ENCODE data around the gene B4GALNT1. TPM values are rescaled to one million over a fixed set of nuclear protein-coding genes. Genes with fewer than 3 reads are reported as not detected.

B4GALNT1 gene
- total and polyA plus RNA-seq, 4 donors, result 0.11 to 0.30 (median 0.25) TPM; not detected in 1

GRCh38 chr12:57579011-57579410 is 54.0 kb downstream of the B4GALNT1 start:
- Histone ChIP-seq H3K9ac (ENCODE audit: low read depth in 1 of 2, low read length in 2 of 2) (no peak overlapping the region), H3K36me3 (ENCODE audit: control insufficient read depth in 4 of 4, insufficient read depth in 3 of 4, low read depth in 1 of 4, low read length in 3 of 4) (no peaks in the 10 kb centered on the region), H3K4me3 (ENCODE audit: low read depth in 1 of 3, low read length in 3 of 3) (no peak overlapping the region), H3K9me3 (ENCODE audit: control insufficient read depth in 4 of 4, low read length in 3 of 4) (no peaks in the 10 kb centered on the region), H3K4me1 (ENCODE audit: control insufficient read depth in 4 of 4, insufficient read depth in 4 of 4, low read length in 3 of 4) (peaks cover 0 to 2% (median 0%) of the 10 kb centered on the region in 4 donors), H3K27ac (ENCODE audit: low read depth in 1 of 2, low read length in 2 of 2) (no peak overlapping the region), H3K27me3 (ENCODE audit: control insufficient read depth in 4 of 4, insufficient read depth in 4 of 4, low read length in 3 of 4) (no peaks in the 10 kb centered on the region)
- TF ChIP-seq RAD21 (IDR thresholded peaks at IDR 0.05), result no peak
- no peak for TF ChIP-seq FOXA1 (IDR thresholded peaks at IDR 0.05)
- TF ChIP-seq ATF3 (IDR thresholded peaks at IDR 0.05), result no peak
- DNase-seq (ENCODE audit: low spot score), result no peak
- 89% methylated on average over 2 of the region's 2 CpGs for WGBS

GRCh38 chr12:57577981-57578758 is 54.8 kb downstream of the B4GALNT1 start:
- Histone ChIP-seq H3K36me3 (ENCODE audit: control insufficient read depth in 4 of 4, insufficient read depth in 3 of 4, low read depth in 1 of 4, low read length in 3 of 4) (no peaks in the 10 kb centered on the region), H3K4me3 (ENCODE audit: low read depth in 1 of 3, low read length in 3 of 3) (no peak overlapping the region), H3K9ac (ENCODE audit: low read depth in 1 of 2, low read length in 2 of 2) (no peak overlapping the region), H3K27me3 (ENCODE audit: control insufficient read depth in 4 of 4, insufficient read depth in 4 of 4, low read length in 3 of 4) (no peaks in the 10 kb centered on the region), H3K9me3 (ENCODE audit: control insufficient read depth in 4 of 4, low read length in 3 of 4) (no peaks in the 10 kb centered on the region), H3K4me1 (ENCODE audit: control insufficient read depth in 4 of 4, insufficient read depth in 4 of 4, low read length in 3 of 4) (peaks cover 0 to under 1% (median 0%) of the 10 kb centered on the region in 4 donors), H3K27ac (ENCODE audit: low read depth in 1 of 2, low read length in 2 of 2) (no peak overlapping the region)
- TF ChIP-seq RXRA (IDR thresholded peaks at IDR 0.05) (no peak), ZBTB33 (IDR thresholded peaks at IDR 0.05) (no peak), HNF4G (IDR thresholded peaks at IDR 0.05) (no peak), YY1 (IDR thresholded peaks at IDR 0.05) (no peak), CTCF (IDR thresholded peaks at IDR 0.05; ENCODE audit: low read depth, low read length, missing input control) (no peak), NR2F2 (IDR thresholded peaks at IDR 0.05) (no peak), JUND (IDR thresholded peaks at IDR 0.05) (no peak), RAD21 (IDR thresholded peaks at IDR 0.05) (no peak), SP1 (IDR thresholded peaks at IDR 0.05) (no peak), MAX (IDR thresholded peaks at IDR 0.05) (no peak), FOXA1 (IDR thresholded peaks at IDR 0.05) (no peak), HNF4A (conservative IDR thresholded peaks at IDR 0.05) (no peak)
- no peak for DNase-seq (ENCODE audit: low spot score)
- WGBS, result 87% methylated on average over 12 of the region's 12 CpGs

GRCh38 chr12:57576613-57577160 is 56.3 kb downstream of the B4GALNT1 start:
- no peak for DNase-seq (ENCODE audit: low spot score)

More at GRCh38 chr12:57576613-57577160, 56.3 kb downstream of the B4GALNT1 start:
- Histone ChIP-seq H3K27ac (ENCODE audit: low read depth in 1 of 2, low read length in 2 of 2) (no peak overlapping the region), H3K4me1 (ENCODE audit: control insufficient read depth in 4 of 4, insufficient read depth in 4 of 4, low read length in 3 of 4) (no peaks in the 10 kb centered on the region), H3K36me3 (ENCODE audit: control insufficient read depth in 4 of 4, insufficient read depth in 3 of 4, low read depth in 1 of 4, low read length in 3 of 4) (no peaks in the 10 kb centered on the region), H3K4me3 (ENCODE audit: low read depth in 1 of 3, low read length in 3 of 3) (no peak overlapping the region), H3K27me3 (ENCODE audit: control insufficient read depth in 4 of 4, insufficient read depth in 4 of 4, low read length in 3 of 4) (peaks cover 0 to 4% (median 0%) of the 10 kb centered on the region in 4 donors), H3K9me3 (ENCODE audit: control insufficient read depth in 4 of 4, low read length in 3 of 4) (no peaks in the 10 kb centered on the region), H3K9ac (ENCODE audit: low read depth in 1 of 2, low read length in 2 of 2) (no peak overlapping the region)
- 89% methylated on average over 9 of the region's 9 CpGs for WGBS
- TF ChIP-seq FOXA1 (IDR thresholded peaks at IDR 0.05) (no peak), SP1 (IDR thresholded peaks at IDR 0.05) (no peak), RAD21 (IDR thresholded peaks at IDR 0.05) (no peak)

Other genes with a start within 250 kb of the B4GALNT1 start
- 10 to 100 TPM in 1 of 2 donors, 1 to 10 TPM in 1; 7.4 to 28.9 TPM for gene R3HDM2, start 202.2 kb downstream of the B4GALNT1 start, total RNA-seq
- gene R3HDM2, start 202.2 kb downstream of the B4GALNT1 start, polyA plus RNA-seq, result 10 to 100 TPM; 11.2 to 19.0 TPM
- gene INHBC, start 198.4 kb downstream of the B4GALNT1 start, total RNA-seq, result 100 to 1,000 TPM in 1 of 2 donors, 1 to 10 TPM in 1; 2.8 to 102 TPM
- gene INHBC, start 198.4 kb downstream of the B4GALNT1 start, polyA plus RNA-seq, result 100 to 1,000 TPM in 1 of 2 donors, 10 to 100 TPM in 1; 71.0 to 134 TPM
- 100 to 1,000 TPM in 1 of 2 donors, 10 to 100 TPM in 1; 17.6 to 181 TPM for gene INHBE, start 177.9 kb downstream of the B4GALNT1 start, total RNA-seq
- gene INHBE, start 177.9 kb downstream of the B4GALNT1 start, polyA plus RNA-seq, result 100 to 1,000 TPM in 1 of 2 donors, 10 to 100 TPM in 1; 82.5 to 137 TPM
- under 1 TPM; 0.09 to 0.25 TPM for gene GLI1, start 173.4 kb downstream of the B4GALNT1 start, total RNA-seq
- gene GLI1, start 173.4 kb downstream of the B4GALNT1 start, polyA plus RNA-seq, result under 1 TPM; 0.23 to 0.44 TPM
- gene ARHGAP9, start 153.3 kb downstream of the B4GALNT1 start, total RNA-seq, result 10 to 100 TPM in 1 of 2 donors, 1 to 10 TPM in 1; 7.7 to 12.0 TPM
- gene ARHGAP9, start 153.3 kb downstream of the B4GALNT1 start, polyA plus RNA-seq, result 1 to 10 TPM; 3.0 to 6.5 TPM
- gene MARS1, start 145.1 kb downstream of the B4GALNT1 start, total RNA-seq, result 10 to 100 TPM; 45.0 to 83.3 TPM
- gene MARS1, start 145.1 kb downstream of the B4GALNT1 start, polyA plus RNA-seq, result 10 to 100 TPM; 43.9 to 66.9 TPM
- 10 to 100 TPM in 1 of 2 donors, 1 to 10 TPM in 1; 4.7 to 12.6 TPM for gene DDIT3, start 112.7 kb downstream of the B4GALNT1 start, total RNA-seq
- 10 to 100 TPM; 19.9 to 30.2 TPM for gene DDIT3, start 112.7 kb downstream of the B4GALNT1 start, polyA plus RNA-seq
- 10 to 100 TPM in 1 of 2 donors, 1 to 10 TPM in 1; 9.9 to 20.2 TPM for gene MBD6, start 110.4 kb downstream of the B4GALNT1 start, total RNA-seq
- gene MBD6, start 110.4 kb downstream of the B4GALNT1 start, polyA plus RNA-seq, result 10 to 100 TPM; 14.7 to 15.1 TPM
- gene DCTN2, start 86.0 kb downstream of the B4GALNT1 start, total RNA-seq, result 10 to 100 TPM; 28.5 to 33.2 TPM
- 10 to 100 TPM; 29.2 to 66.6 TPM for gene DCTN2, start 86.0 kb downstream of the B4GALNT1 start, polyA plus RNA-seq
- under 1 TPM in 1 of 2 donors, not detected in 1; 0.42 TPM for gene KIF5A, start 83.2 kb downstream of the B4GALNT1 start, total RNA-seq
- under 1 TPM in 1 of 2 donors, not detected in 1; 0.01 TPM for gene KIF5A, start 83.2 kb downstream of the B4GALNT1 start, polyA plus RNA-seq
- gene PIP4K2C, start 42.0 kb downstream of the B4GALNT1 start, total RNA-seq, result 10 to 100 TPM in 1 of 2 donors, 1 to 10 TPM in 1; 6.5 to 11.9 TPM
- 10 to 100 TPM in 1 of 2 donors, 1 to 10 TPM in 1; 7.1 to 11.7 TPM for gene PIP4K2C, start 42.0 kb downstream of the B4GALNT1 start, polyA plus RNA-seq
- 1 to 10 TPM; 1.1 to 3.2 TPM for gene DTX3, start 28.4 kb downstream of the B4GALNT1 start, total RNA-seq
- 1 to 10 TPM; 1.1 to 1.7 TPM for gene DTX3, start 28.4 kb downstream of the B4GALNT1 start, polyA plus RNA-seq
- gene ARHGEF25, start 21.8 kb downstream of the B4GALNT1 start, total RNA-seq, result 1 to 10 TPM; 2.0 to 2.3 TPM
- gene ARHGEF25, start 21.8 kb downstream of the B4GALNT1 start, polyA plus RNA-seq, result 1 to 10 TPM in 1 of 2 donors, under 1 TPM in 1; 0.57 to 1.8 TPM
- gene OS9, start 60.9 kb upstream of the B4GALNT1 start, total RNA-seq, result 100 to 1,000 TPM; 136 to 357 TPM
- 100 to 1,000 TPM; 153 to 280 TPM for gene OS9, start 60.9 kb upstream of the B4GALNT1 start, polyA plus RNA-seq
- 1 to 10 TPM; 1.0 to 1.7 TPM for gene AGAP2, start 105.5 kb upstream of the B4GALNT1 start, total RNA-seq
- gene AGAP2, start 105.5 kb upstream of the B4GALNT1 start, polyA plus RNA-seq, result under 1 TPM; 0.18 to 0.28 TPM
- 10 to 100 TPM; 26.9 to 39.4 TPM for gene TSPAN31, start 111.8 kb upstream of the B4GALNT1 start, total RNA-seq
- gene TSPAN31, start 111.8 kb upstream of the B4GALNT1 start, polyA plus RNA-seq, result 10 to 100 TPM; 16.9 to 22.3 TPM
- 10 to 100 TPM; 28.1 to 69.1 TPM for gene CDK4, start 119.1 kb upstream of the B4GALNT1 start, total RNA-seq
- 10 to 100 TPM; 36.6 to 39.9 TPM for gene CDK4, start 119.1 kb upstream of the B4GALNT1 start, polyA plus RNA-seq
- gene MARCHF9, start 121.9 kb upstream of the B4GALNT1 start, total RNA-seq, result 1 to 10 TPM; 1.9 to 2.4 TPM
- gene MARCHF9, start 121.9 kb upstream of the B4GALNT1 start, polyA plus RNA-seq, result 1 to 10 TPM; 1.1 to 3.0 TPM
- 1 to 10 TPM in 1 of 2 donors, under 1 TPM in 1; 0.05 to 1.6 TPM for gene CYP27B1, start 133.9 kb upstream of the B4GALNT1 start, total RNA-seq
- gene CYP27B1, start 133.9 kb upstream of the B4GALNT1 start, polyA plus RNA-seq, result under 1 TPM; 0.06 to 0.28 TPM
- gene METTL1, start 138.9 kb upstream of the B4GALNT1 start, total RNA-seq, result 1 to 10 TPM; 2.8 to 3.8 TPM
- 10 to 100 TPM; 10.3 to 11.2 TPM for gene METTL1, start 138.9 kb upstream of the B4GALNT1 start, polyA plus RNA-seq
- 1 to 10 TPM; 2.2 to 6.4 TPM for gene EEF1AKMT3, start 139.4 kb upstream of the B4GALNT1 start, total RNA-seq
- gene EEF1AKMT3, start 139.4 kb upstream of the B4GALNT1 start, polyA plus RNA-seq, result 1 to 10 TPM; 1.5 to 2.0 TPM
- 10 to 100 TPM; 14.6 to 18.1 TPM for gene TSFM, start 149.6 kb upstream of the B4GALNT1 start, total RNA-seq
- gene TSFM, start 149.6 kb upstream of the B4GALNT1 start, polyA plus RNA-seq, result 10 to 100 TPM; 58.2 to 60.5 TPM
- gene AVIL, start 185.5 kb upstream of the B4GALNT1 start, total RNA-seq, result 1 to 10 TPM; 1.3 to 6.4 TPM
- gene AVIL, start 185.5 kb upstream of the B4GALNT1 start, polyA plus RNA-seq, result 1 to 10 TPM in 1 of 2 donors, under 1 TPM in 1; 0.48 to 1.8 TPM
- gene CTDSP2, start 213.5 kb upstream of the B4GALNT1 start, total RNA-seq, result 10 to 100 TPM; 38.6 to 60.9 TPM
- 10 to 100 TPM; 20.1 to 48.9 TPM for gene CTDSP2, start 213.5 kb upstream of the B4GALNT1 start, polyA plus RNA-seq

Measured in liver (tissue), 9 donors.